Trophoblast cell (in vitro differentiated cells and primary cell): ENCODE results near the gene SPACA6.
"Not testable (repeated sequence)": the region's sequence is repeated elsewhere in the genome, so short reads cannot be mapped to it uniquely, and the experiment has no call there.

Source experiments
- DNase-seq, 2 donors: peaks; one replicate each; pipeline ENCODE4 v3.0.0-alpha.2; 2016
- H2AFZ ChIP-seq: 2 replicates; pipeline ENCODE4 v1.6.1; 2013; ENCODE audit warnings: low read length, moderate library complexity, mild to moderate bottlenecking; ENCODE audit not compliant: insufficient read depth, poor library complexity
- H2AK5ac ChIP-seq: 2 replicates; pipeline ENCODE4 v1.6.1; 2013; ENCODE audit warnings: mild to moderate bottlenecking, low read length
- H2BK120ac ChIP-seq: 2 replicates; pipeline ENCODE4 v1.6.1; 2013; ENCODE audit warnings: low read length, mild to moderate bottlenecking, moderate library complexity; ENCODE audit not compliant: insufficient read depth, poor library complexity
- H2BK12ac ChIP-seq: 2 replicates; pipeline ENCODE4 v1.6.1; 2013; ENCODE audit warnings: mild to moderate bottlenecking, low read length, moderate library complexity
- H2BK5ac ChIP-seq: 2 replicates; pipeline ENCODE4 v1.6.1; 2013; ENCODE audit warnings: low read length, low read depth, moderate library complexity, mild to moderate bottlenecking; ENCODE audit not compliant: poor library complexity
- H3K14ac ChIP-seq: 2 replicates; pipeline ENCODE4 v1.6.1; 2013; ENCODE audit warnings: mild to moderate bottlenecking, low read length
- H3K18ac ChIP-seq: 2 replicates; pipeline ENCODE4 v1.6.1; 2013; ENCODE audit warnings: mild to moderate bottlenecking, low read length
- H3K23ac ChIP-seq: 2 replicates; pipeline ENCODE4 v1.6.1; 2013; ENCODE audit warnings: low read length
- H3K27ac ChIP-seq: 2 replicates; pipeline ENCODE4 v1.5.1; 2013; ENCODE audit warnings: low read depth, mild to moderate bottlenecking, inconsistent platforms, low read length, moderate library complexity
- H3K27me3 ChIP-seq: 2 replicates; pipeline ENCODE4 v1.6.1; 2013; ENCODE audit warnings: inconsistent platforms, mild to moderate bottlenecking, low read length, moderate library complexity; ENCODE audit not compliant: insufficient read depth
- H3K36me3 ChIP-seq, 2 experiments: 1 replicate in 1 of 2; 2 replicates in 1 of 2; pipeline ENCODE4 v1.6.1; 2013; ENCODE audit warnings: low read length in 2 of 2, mild to moderate bottlenecking in 2 of 2, moderate library complexity in 1 of 2; ENCODE audit not compliant: insufficient read depth in 2 of 2, control insufficient read depth in 1 of 2
- H3K4ac ChIP-seq: 2 replicates; pipeline ENCODE4 v1.6.1; 2013; ENCODE audit warnings: low read depth, mild to moderate bottlenecking, low read length, moderate library complexity
- H3K4me1 ChIP-seq, 2 experiments: 1 replicate in 1 of 2; 2 replicates in 1 of 2; pipeline ENCODE4 v1.6.1; 2013; ENCODE audit warnings: low read length in 2 of 2, mild to moderate bottlenecking in 2 of 2, moderate library complexity in 1 of 2; ENCODE audit not compliant: insufficient read depth in 2 of 2, control insufficient read depth in 1 of 2
- H3K4me2 ChIP-seq: 2 replicates; pipeline ENCODE4 v1.6.1; 2013; ENCODE audit warnings: inconsistent platforms, mild to moderate bottlenecking, low read length, moderate library complexity
- H3K4me3 ChIP-seq: 2 replicates; pipeline ENCODE4 v1.5.1; 2013; ENCODE audit warnings: mild to moderate bottlenecking, low read depth, low read length, inconsistent platforms
- H3K79me1 ChIP-seq: one replicate; pipeline ENCODE4 v1.6.1; 2013; ENCODE audit warnings: low read length
- H3K79me2 ChIP-seq: 2 replicates; pipeline ENCODE4 v1.6.1; 2013; ENCODE audit warnings: low read length, mild to moderate bottlenecking; ENCODE audit not compliant: control insufficient read depth, insufficient read depth, poor library complexity
- H3K9ac ChIP-seq: 2 replicates; pipeline ENCODE4 v1.6.1; 2013; ENCODE audit warnings: mild to moderate bottlenecking, low read length
- H3K9me3 ChIP-seq: 2 replicates; pipeline ENCODE4 v1.6.1; 2013; ENCODE audit warnings: low read depth, mild to moderate bottlenecking, control low read depth, inconsistent platforms, low read length; ENCODE audit not compliant: insufficient read depth
- H4K12ac ChIP-seq: 2 replicates; pipeline ENCODE4 v1.6.1; 2013; ENCODE audit warnings: low read depth, mild to moderate bottlenecking, low read length, moderate library complexity
- H4K8ac ChIP-seq: 2 replicates; pipeline ENCODE4 v1.6.1; 2013; ENCODE audit warnings: low read depth, mild to moderate bottlenecking, low read length, moderate library complexity
- H4K91ac ChIP-seq: one replicate; pipeline ENCODE4 v1.6.1; 2013; ENCODE audit warnings: low read depth, mild to moderate bottlenecking, low read length, moderate library complexity
- WGBS: extraction: QIAGEN DNeasy Blood & Tissue Kit; methylation state at CpG from one replicate; pipeline ENCODE4 v1.1.7; 2013; ENCODE audit warnings: missing lambda C conversion rate; ENCODE audit not compliant: insufficient read length, insufficient coverage; ENCODE audit errors: extremely low coverage; 5-methylcytosine and 5-hydroxymethylcytosine counted together

The SPACA6 gene

GRCh38 chr19:51668216-51668615 is 24.9 kb upstream of the SPACA6 start:
- no peaks in the 10 kb centered on the region for H3K9me3 ChIP-seq
- no peaks in the 10 kb centered on the region for H3K79me1 ChIP-seq
- no peak overlapping the region for H3K4me3 ChIP-seq
- H2BK12ac ChIP-seq: no peak overlapping the region
- no peak for DNase-seq
- no peak overlapping the region for H3K23ac ChIP-seq
- H3K27ac ChIP-seq: no peak overlapping the region
- no peak overlapping the region for H3K4me2 ChIP-seq
- H4K91ac ChIP-seq: no peak overlapping the region
- H3K36me3 ChIP-seq: no peaks in the 10 kb centered on the region
- no peak overlapping the region for H2BK120ac ChIP-seq
- H3K27me3 ChIP-seq: no peaks in the 10 kb centered on the region
- no peak overlapping the region for H3K9ac ChIP-seq
- H4K8ac ChIP-seq: no peak overlapping the region
- no peak overlapping the region for H3K4ac ChIP-seq
- H3K79me2 ChIP-seq: no peaks in the 10 kb centered on the region
- no peak overlapping the region for H3K14ac ChIP-seq
- no peak overlapping the region for H4K12ac ChIP-seq
- H2AK5ac ChIP-seq: no peak overlapping the region
- H3K4me1 ChIP-seq: no peaks in the 10 kb centered on the region
- no peak overlapping the region for H2BK5ac ChIP-seq
- WGBS: no CpG with 5 or more reads among the region's 3 CpGs
- H2AFZ ChIP-seq: no peak overlapping the region
- no peak overlapping the region for H3K18ac ChIP-seq

- not testable (repeated sequence) for H3K79me1 ChIP-seq, H3K79me2 ChIP-seq, H2BK120ac ChIP-seq, H3K9ac ChIP-seq, H3K27ac ChIP-seq, H3K4me3 ChIP-seq, H3K4me1 ChIP-seq, H2AK5ac ChIP-seq, H3K36me3 ChIP-seq, H3K23ac ChIP-seq, H3K4ac ChIP-seq, H2BK5ac ChIP-seq, H4K12ac ChIP-seq, H2BK12ac ChIP-seq, H3K27me3 ChIP-seq, H4K8ac ChIP-seq, H3K18ac ChIP-seq, H3K9me3 ChIP-seq, H3K4me2 ChIP-seq, H4K91ac ChIP-seq, H3K14ac ChIP-seq, H2AFZ ChIP-seq
- DNase-seq: peak in 1 of 2 donors; percentile 56
- WGBS: no CpG with 5 or more reads among the region's 7 CpGs
Measured at GRCh38 chr19:51675911-51676565, 17.1 kb upstream of the SPACA6 start.

- Histone ChIP-seq H3K27ac (no peak overlapping the region), H2AK5ac (no peak overlapping the region), H3K4me3 (no peak overlapping the region), H3K27me3 (no peaks in the 10 kb centered on the region), H3K79me1 (no peaks in the 10 kb centered on the region), H4K91ac (no peak overlapping the region), H3K4me2 (no peak overlapping the region), H2AFZ (no peak overlapping the region), H3K9ac (no peak overlapping the region), H2BK12ac (no peak overlapping the region), H2BK120ac (no peak overlapping the region), H3K4ac (no peak overlapping the region), H3K9me3 (no peaks in the 10 kb centered on the region), H3K36me3 (no peaks in the 10 kb centered on the region), H3K79me2 (no peaks in the 10 kb centered on the region), H3K23ac (no peak overlapping the region), H3K14ac (no peak overlapping the region), H4K8ac (no peak overlapping the region), H3K4me1 (no peaks in the 10 kb centered on the region), H4K12ac (no peak overlapping the region), H3K18ac (no peak overlapping the region), H2BK5ac (no peak overlapping the region)
- no peak for DNase-seq
- WGBS: no CpG with 5 or more reads among the region's 11 CpGs
Measured at GRCh38 chr19:51676566-51677083, 16.5 kb upstream of the SPACA6 start.

GRCh38 chr19:51680474-51680873 is 12.7 kb upstream of the SPACA6 start:
- Histone ChIP-seq H3K9me3 (no peaks in the 10 kb centered on the region), H2BK12ac (no peak overlapping the region), H3K36me3 (no peaks in the 10 kb centered on the region), H3K4me2 (no peak overlapping the region), H3K79me2 (no peaks in the 10 kb centered on the region), H3K4ac (no peak overlapping the region), H3K27me3 (no peaks in the 10 kb centered on the region), H3K18ac (no peak overlapping the region), H3K27ac (no peak overlapping the region), H2AK5ac (no peak overlapping the region), H3K14ac (no peak overlapping the region), H2BK5ac (no peak overlapping the region), H2AFZ (no peak overlapping the region), H4K12ac (no peak overlapping the region), H2BK120ac (no peak overlapping the region), H4K91ac (no peak overlapping the region), H3K79me1 (no peaks in the 10 kb centered on the region), H3K23ac (no peak overlapping the region), H3K4me1 (no peaks in the 10 kb centered on the region), H3K9ac (no peak overlapping the region), H3K4me3 (no peak overlapping the region), H4K8ac (no peak overlapping the region)
- WGBS: no CpG with 5 or more reads among the region's 1 CpG
- peak in 1 of 2 donors; percentile 21 for DNase-seq
